ENCODE measurements around the gene TMEM270. TPM values are rescaled to one million over a fixed set of nuclear protein-coding genes. Genes with fewer than 3 reads are reported as not detected.
A peak's percentile ranks its signal among the peaks of the same experiment; 100 is the strongest.

TMEM270 gene
- polyA plus RNA-seq, 1 of the 3 experiments (the other 2 are of a cell fraction): 0.71 TPM

DNA sequence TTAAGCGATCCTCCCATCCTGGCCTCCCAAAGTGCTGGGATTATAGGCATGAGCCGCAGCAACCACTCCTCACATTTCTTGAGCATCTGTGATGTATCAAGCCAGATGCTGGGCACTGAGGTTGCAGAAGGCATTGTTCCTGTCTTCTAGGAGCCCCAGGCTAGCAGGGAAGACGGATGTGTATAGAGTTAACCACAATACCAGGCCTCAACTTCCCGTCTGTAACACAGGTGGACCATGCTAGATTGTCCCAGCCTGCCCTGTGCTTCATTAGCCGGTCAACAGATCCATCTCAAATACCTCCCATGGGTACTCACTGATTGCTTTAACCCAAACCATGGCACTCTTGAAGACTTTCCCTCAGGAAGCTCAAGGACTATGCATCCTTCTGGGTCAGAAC, 32.0 kb upstream of the TMEM270 start (continued):
- TF ChIP-seq RXRA (IDR thresholded peaks at IDR 0.05; ENCODE audit: borderline replicate concordance, low read depth): no peak
- TF ChIP-seq RCOR1 (IDR thresholded peaks at IDR 0.05; ENCODE audit: low read length): no peak

DNA sequence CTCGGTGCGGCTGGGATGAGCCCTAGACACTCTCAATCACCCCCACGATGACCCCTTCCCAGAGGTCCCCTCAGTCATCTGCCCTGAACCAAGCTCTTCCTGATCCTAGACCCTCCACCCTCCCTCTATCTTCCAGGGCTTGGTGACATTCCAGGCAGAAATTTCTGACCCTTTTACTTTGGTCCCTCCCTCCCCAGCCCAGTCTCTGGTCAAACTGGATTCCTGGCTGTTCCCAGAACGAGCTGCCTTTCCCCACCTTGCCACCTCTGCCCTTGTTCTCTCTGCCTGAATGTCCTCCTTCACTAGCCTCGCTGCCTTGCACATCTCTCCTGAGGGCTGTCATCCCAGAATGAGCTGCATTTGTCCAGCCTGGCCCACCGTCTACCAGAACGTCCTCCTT, 31.5 kb upstream of the TMEM270 start:
- 78% methylated on average over 7 of the region's 7 CpGs for WGBS (ENCODE audit: low lambda C conversion rate)
- H3F3A ChIP-seq (replicated peaks; ENCODE audit: insufficient read depth): peaks cover 17% of the 10 kb centered on the region
- peaks cover 19 to 54% of the 10 kb centered on the region in 2 experiments for H3K4me1 ChIP-seq (ENCODE audit: control insufficient read depth in 1 of 2, insufficient read depth in 2 of 2, low read depth in 1 of 2, low read length in 1 of 2)
- H3K27me3 ChIP-seq (ENCODE audit: insufficient read depth): no peaks in the 10 kb centered on the region
- DNase-seq: no peak
- no peak overlapping the region for H2AFZ ChIP-seq (ENCODE audit: low read depth)
- peak overlapping the region in 1 of 2 experiments; percentile 94; a peak in 1 of 4 replicates for H3K27ac ChIP-seq (ENCODE audit: low read depth in 2 of 2, low read length in 1 of 2)
- POLR2A ChIA-PET: interaction anchor here (0.6 to 1.7 kb wide), 2 partner anchors 8 to 11 kb away, joined by 3 read pairs; no protein-coding TSS in a partner anchor
- no peak overlapping the region for H3K4me3 ChIP-seq (ENCODE audit: low read depth in 2 of 2, low read length in 1 of 2)
- H4K20me1 ChIP-seq (ENCODE audit: insufficient read depth): no peaks in the 10 kb centered on the region
- no peak for TF ChIP-seq EZH2phosphoT487 (IDR thresholded peaks at IDR 0.05; ENCODE audit: borderline replicate concordance, low read depth)
- TF ChIP-seq GABPA (IDR thresholded peaks at IDR 0.05; ENCODE audit: low read depth): no peak
- no peak for TF ChIP-seq SIN3A (IDR thresholded peaks at IDR 0.05; ENCODE audit: borderline replicate concordance, low read depth, low read length)
- TF ChIP-seq, protein P1, sequence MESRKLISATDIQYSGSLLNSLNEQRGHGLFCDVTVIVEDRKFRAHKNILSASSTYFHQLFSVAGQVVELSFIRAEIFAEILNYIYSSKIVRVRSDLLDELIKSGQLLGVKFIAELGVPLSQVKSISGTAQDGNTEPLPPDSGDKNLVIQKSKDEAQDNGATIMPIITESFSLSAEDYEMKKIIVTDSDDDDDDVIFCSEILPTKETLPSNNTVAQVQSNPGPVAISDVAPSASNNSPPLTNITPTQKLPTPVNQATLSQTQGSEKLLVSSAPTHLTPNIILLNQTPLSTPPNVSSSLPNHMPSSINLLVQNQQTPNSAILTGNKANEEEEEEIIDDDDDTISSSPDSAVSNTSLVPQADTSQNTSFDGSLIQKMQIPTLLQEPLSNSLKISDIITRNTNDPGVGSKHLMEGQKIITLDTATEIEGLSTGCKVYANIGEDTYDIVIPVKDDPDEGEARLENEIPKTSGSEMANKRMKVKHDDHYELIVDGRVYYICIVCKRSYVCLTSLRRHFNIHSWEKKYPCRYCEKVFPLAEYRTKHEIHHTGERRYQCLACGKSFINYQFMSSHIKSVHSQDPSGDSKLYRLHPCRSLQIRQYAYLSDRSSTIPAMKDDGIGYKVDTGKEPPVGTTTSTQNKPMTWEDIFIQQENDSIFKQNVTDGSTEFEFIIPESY (IDR thresholded peaks at IDR 0.05; ENCODE audit: borderline replicate concordance, low read depth): no peak
- TF ChIP-seq NFIC (IDR thresholded peaks at IDR 0.05; ENCODE audit: borderline replicate concordance): no peak
- TF ChIP-seq RXRA (IDR thresholded peaks at IDR 0.05; ENCODE audit: borderline replicate concordance, low read depth): no peak
- no peak for TF ChIP-seq NRF1 (IDR thresholded peaks at IDR 0.05; ENCODE audit: low read depth, low read length)
- no peak for TF ChIP-seq RAD21 (IDR thresholded peaks at IDR 0.05; ENCODE audit: low read length)
- no peak for TF ChIP-seq CHD2 (IDR thresholded peaks at IDR 0.05; ENCODE audit: low read length, partially characterized antibody)
- TF ChIP-seq, protein P2, sequence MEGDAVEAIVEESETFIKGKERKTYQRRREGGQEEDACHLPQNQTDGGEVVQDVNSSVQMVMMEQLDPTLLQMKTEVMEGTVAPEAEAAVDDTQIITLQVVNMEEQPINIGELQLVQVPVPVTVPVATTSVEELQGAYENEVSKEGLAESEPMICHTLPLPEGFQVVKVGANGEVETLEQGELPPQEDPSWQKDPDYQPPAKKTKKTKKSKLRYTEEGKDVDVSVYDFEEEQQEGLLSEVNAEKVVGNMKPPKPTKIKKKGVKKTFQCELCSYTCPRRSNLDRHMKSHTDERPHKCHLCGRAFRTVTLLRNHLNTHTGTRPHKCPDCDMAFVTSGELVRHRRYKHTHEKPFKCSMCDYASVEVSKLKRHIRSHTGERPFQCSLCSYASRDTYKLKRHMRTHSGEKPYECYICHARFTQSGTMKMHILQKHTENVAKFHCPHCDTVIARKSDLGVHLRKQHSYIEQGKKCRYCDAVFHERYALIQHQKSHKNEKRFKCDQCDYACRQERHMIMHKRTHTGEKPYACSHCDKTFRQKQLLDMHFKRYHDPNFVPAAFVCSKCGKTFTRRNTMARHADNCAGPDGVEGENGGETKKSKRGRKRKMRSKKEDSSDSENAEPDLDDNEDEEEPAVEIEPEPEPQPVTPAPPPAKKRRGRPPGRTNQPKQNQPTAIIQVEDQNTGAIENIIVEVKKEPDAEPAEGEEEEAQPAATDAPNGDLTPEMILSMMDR (IDR thresholded peaks at IDR 0.05): no peak
- TF ChIP-seq, protein P3, sequence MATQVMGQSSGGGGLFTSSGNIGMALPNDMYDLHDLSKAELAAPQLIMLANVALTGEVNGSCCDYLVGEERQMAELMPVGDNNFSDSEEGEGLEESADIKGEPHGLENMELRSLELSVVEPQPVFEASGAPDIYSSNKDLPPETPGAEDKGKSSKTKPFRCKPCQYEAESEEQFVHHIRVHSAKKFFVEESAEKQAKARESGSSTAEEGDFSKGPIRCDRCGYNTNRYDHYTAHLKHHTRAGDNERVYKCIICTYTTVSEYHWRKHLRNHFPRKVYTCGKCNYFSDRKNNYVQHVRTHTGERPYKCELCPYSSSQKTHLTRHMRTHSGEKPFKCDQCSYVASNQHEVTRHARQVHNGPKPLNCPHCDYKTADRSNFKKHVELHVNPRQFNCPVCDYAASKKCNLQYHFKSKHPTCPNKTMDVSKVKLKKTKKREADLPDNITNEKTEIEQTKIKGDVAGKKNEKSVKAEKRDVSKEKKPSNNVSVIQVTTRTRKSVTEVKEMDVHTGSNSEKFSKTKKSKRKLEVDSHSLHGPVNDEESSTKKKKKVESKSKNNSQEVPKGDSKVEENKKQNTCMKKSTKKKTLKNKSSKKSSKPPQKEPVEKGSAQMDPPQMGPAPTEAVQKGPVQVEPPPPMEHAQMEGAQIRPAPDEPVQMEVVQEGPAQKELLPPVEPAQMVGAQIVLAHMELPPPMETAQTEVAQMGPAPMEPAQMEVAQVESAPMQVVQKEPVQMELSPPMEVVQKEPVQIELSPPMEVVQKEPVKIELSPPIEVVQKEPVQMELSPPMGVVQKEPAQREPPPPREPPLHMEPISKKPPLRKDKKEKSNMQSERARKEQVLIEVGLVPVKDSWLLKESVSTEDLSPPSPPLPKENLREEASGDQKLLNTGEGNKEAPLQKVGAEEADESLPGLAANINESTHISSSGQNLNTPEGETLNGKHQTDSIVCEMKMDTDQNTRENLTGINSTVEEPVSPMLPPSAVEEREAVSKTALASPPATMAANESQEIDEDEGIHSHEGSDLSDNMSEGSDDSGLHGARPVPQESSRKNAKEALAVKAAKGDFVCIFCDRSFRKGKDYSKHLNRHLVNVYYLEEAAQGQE (IDR thresholded peaks at IDR 0.05; ENCODE audit: low read depth, low read length): no peak
- TF ChIP-seq, protein P4, sequence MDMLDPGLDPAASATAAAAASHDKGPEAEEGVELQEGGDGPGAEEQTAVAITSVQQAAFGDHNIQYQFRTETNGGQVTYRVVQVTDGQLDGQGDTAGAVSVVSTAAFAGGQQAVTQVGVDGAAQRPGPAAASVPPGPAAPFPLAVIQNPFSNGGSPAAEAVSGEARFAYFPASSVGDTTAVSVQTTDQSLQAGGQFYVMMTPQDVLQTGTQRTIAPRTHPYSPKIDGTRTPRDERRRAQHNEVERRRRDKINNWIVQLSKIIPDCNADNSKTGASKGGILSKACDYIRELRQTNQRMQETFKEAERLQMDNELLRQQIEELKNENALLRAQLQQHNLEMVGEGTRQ (IDR thresholded peaks at IDR 0.05; ENCODE audit: borderline replicate concordance, low read depth, low read length): no peak
- no peak for TF ChIP-seq JUND (IDR thresholded peaks at IDR 0.05)
- no peaks in the 10 kb centered on the region for H3K36me3 ChIP-seq (replicated peaks in 1 of 2; ENCODE audit: control insufficient read depth in 1 of 2, insufficient read depth in 2 of 2, low read length in 1 of 2)
- no peak overlapping the region for H3K9ac ChIP-seq
- H3K4me2 ChIP-seq: no peak overlapping the region
- no peaks in the 10 kb centered on the region for H3K9me3 ChIP-seq
- no peaks in the 10 kb centered on the region for H3K79me2 ChIP-seq (ENCODE audit: insufficient read depth)
- no peaks in the 10 kb centered on the region for H3K9me2 ChIP-seq
- CTCF ChIA-PET: interaction anchor here (0.9 to 6.3 kb wide), 6 partner anchors 12 to 377 kb away, joined by 4 to 48 read pairs (median 6); partner anchors contain the start of gene METTL27

All from SK-N-SH (cell line).